H9 (cell line): ENCODE results near the gene MRPL16. TPM values are rescaled to one million over a fixed set of nuclear protein-coding genes. Genes with fewer than 3 reads are reported as not detected.

ENCODE experiments used
- DNase-seq: peaks from one replicate; pipeline ENCODE4 v3.0.0-alpha.2; 2017
- H2AFZ ChIP-seq: one replicate; pipeline ENCODE4 v1.6.1; 2013; ENCODE audit warnings: mild to moderate bottlenecking, low read length, control low read depth, moderate library complexity
- H2AK5ac ChIP-seq: 2 replicates; pipeline ENCODE4 v1.6.1; 2013; ENCODE audit warnings: low read length, control low read depth, mixed read lengths; ENCODE audit not compliant: insufficient read length
- H2BK120ac ChIP-seq: one replicate; pipeline ENCODE4 v1.6.1; 2013; ENCODE audit warnings: low read depth, mild to moderate bottlenecking, low read length, control low read depth, inconsistent platforms; ENCODE audit not compliant: poor library complexity, severe bottlenecking
- H2BK12ac ChIP-seq: 2 replicates; pipeline ENCODE4 v1.6.1; 2013; ENCODE audit warnings: low read length, control low read depth, mixed read lengths, low read depth; ENCODE audit not compliant: insufficient read length
- H2BK15ac ChIP-seq: 2 replicates; pipeline ENCODE4 v1.6.1; 2013; ENCODE audit warnings: low read depth, low read length, control low read depth
- H2BK20ac ChIP-seq: one replicate; pipeline ENCODE4 v1.6.1; 2013; ENCODE audit warnings: low read depth, mild to moderate bottlenecking, low read length, control low read depth, inconsistent platforms; ENCODE audit not compliant: poor library complexity, severe bottlenecking
- H2BK5ac ChIP-seq: 2 replicates; pipeline ENCODE4 v1.6.1; 2013; ENCODE audit warnings: low read length, control low read depth, mixed read lengths; ENCODE audit not compliant: insufficient read length
- H3K14ac ChIP-seq: 2 replicates; pipeline ENCODE4 v1.6.1; 2013; ENCODE audit warnings: low read length, control low read depth; ENCODE audit not compliant: insufficient read depth
- H3K18ac ChIP-seq: 2 replicates; pipeline ENCODE4 v1.6.1; 2013; ENCODE audit warnings: low read depth, mild to moderate bottlenecking, mixed read lengths, low read length, control low read depth; ENCODE audit not compliant: insufficient read length
- H3K23ac ChIP-seq: 2 replicates; pipeline ENCODE4 v1.6.1; 2013; ENCODE audit warnings: low read length, control low read depth, mixed read lengths, low read depth; ENCODE audit not compliant: insufficient read length
- H3K23me2 ChIP-seq: 2 replicates; pipeline ENCODE4 v1.6.1; 2013; ENCODE audit warnings: low read depth, mild to moderate bottlenecking, mixed read lengths, low read length, control low read depth; ENCODE audit not compliant: insufficient read length, poor library complexity, severe bottlenecking
- H3K27ac ChIP-seq: 2 replicates; pipeline ENCODE4 v1.5.1; 2013; ENCODE audit warnings: low read length, control low read depth, mixed read lengths, low read depth; ENCODE audit not compliant: insufficient read length
- H3K27me3 ChIP-seq: 2 replicates; pipeline ENCODE4 v1.6.1; 2013; ENCODE audit warnings: low read length, control low read depth, inconsistent platforms; ENCODE audit not compliant: insufficient read depth
- H3K4ac ChIP-seq: 2 replicates; pipeline ENCODE4 v1.6.1; 2013; ENCODE audit warnings: low read depth, mild to moderate bottlenecking, control low read depth, inconsistent platforms, low read length, moderate library complexity
- H3K4me1 ChIP-seq: 2 replicates; pipeline ENCODE4 v1.6.1; 2013; ENCODE audit warnings: low read length, control low read depth, inconsistent platforms; ENCODE audit not compliant: insufficient read depth
- H3K4me2 ChIP-seq: 2 replicates; pipeline ENCODE4 v1.6.1; 2013; ENCODE audit warnings: low read length, control low read depth, mixed read lengths; ENCODE audit not compliant: insufficient read length, insufficient read depth
- H3K56ac ChIP-seq: 2 replicates; pipeline ENCODE4 v1.6.1; 2013; ENCODE audit warnings: low read depth, mild to moderate bottlenecking, mixed read lengths, low read length, control low read depth; ENCODE audit not compliant: insufficient read length
- H3K79me1 ChIP-seq: 2 replicates; pipeline ENCODE4 v1.6.1; 2013; ENCODE audit warnings: low read depth, mild to moderate bottlenecking, moderate library complexity, low read length, control low read depth, inconsistent platforms; ENCODE audit not compliant: insufficient read depth, poor library complexity, severe bottlenecking
- H3K79me2 ChIP-seq: 2 replicates; pipeline ENCODE4 v1.6.1; 2013; ENCODE audit warnings: low read length, control low read depth, inconsistent platforms; ENCODE audit not compliant: insufficient read depth
- H3K9ac ChIP-seq: 2 replicates; pipeline ENCODE4 v1.6.1; 2013; ENCODE audit warnings: low read length, control low read depth, mixed read lengths; ENCODE audit not compliant: insufficient read length; ENCODE audit errors: extremely low read depth
- H3K9me3 ChIP-seq: one replicate; pipeline ENCODE4 v1.6.1; 2013; ENCODE audit warnings: low read depth, low read length, inconsistent platforms; ENCODE audit not compliant: control insufficient read depth
- H3T11ph ChIP-seq: one replicate; pipeline ENCODE4 v1.6.1; 2013; ENCODE audit warnings: mild to moderate bottlenecking, low read length, control low read depth, inconsistent platforms
- H4K20me1 ChIP-seq: one replicate; pipeline ENCODE4 v1.6.1; 2013; ENCODE audit not compliant: control insufficient read depth, insufficient read length, insufficient read depth
- H4K5ac ChIP-seq: 2 replicates; pipeline ENCODE4 v1.6.1; 2013; ENCODE audit warnings: low read depth, mild to moderate bottlenecking, mixed read lengths, low read length, control low read depth; ENCODE audit not compliant: insufficient read length
- H4K8ac ChIP-seq: replicated peaks from 2 replicates; pipeline ENCODE4 v1.6.1; 2013; ENCODE audit warnings: low read length, control low read depth, mixed read lengths, low read depth; ENCODE audit not compliant: insufficient read length
- H4K91ac ChIP-seq: 2 replicates; pipeline ENCODE4 v1.6.1; 2013; ENCODE audit warnings: low read depth, mild to moderate bottlenecking, moderate library complexity, mixed read lengths, low read length, control low read depth; ENCODE audit not compliant: insufficient read length
- H3K27ac Mint-ChIP-seq, 3 experiments: 2 replicates in 2 of 3; 3 replicates in 1 of 3; pipeline ENCODE4 v1.8.0; 2020 to 2021; ENCODE audit warnings: mixed read lengths in 3 of 3, mild to moderate bottlenecking in 1 of 3, moderate library complexity in 1 of 3
- H3K27me3 Mint-ChIP-seq: 2 replicates; pipeline ENCODE4 v1.8.0; 2021; ENCODE audit warnings: low read depth, mild to moderate bottlenecking, moderate library complexity, mixed read lengths
- H3K36me3 Mint-ChIP-seq, 3 experiments: 2 replicates in 2 of 3; 3 replicates in 1 of 3; pipeline ENCODE4 v1.8.0; 2020 to 2021; ENCODE audit warnings: low read depth in 3 of 3, mixed read lengths in 3 of 3; ENCODE audit not compliant: insufficient read depth in 1 of 3
- H3K4me1 Mint-ChIP-seq, 2 experiments: 2 replicates each; pipeline ENCODE4 v1.8.0; 2020; ENCODE audit warnings: mixed read lengths in 2 of 2
- H3K4me3 Mint-ChIP-seq, 2 experiments: 2 replicates in 1 of 2; 3 replicates in 1 of 2; pipeline ENCODE4 v1.8.0; 2020 to 2021; ENCODE audit warnings: mild to moderate bottlenecking in 2 of 2, mixed read lengths in 2 of 2, moderate library complexity in 1 of 2
- H3K9me3 Mint-ChIP-seq, 2 experiments: 2 replicates in 1 of 2; 3 replicates in 1 of 2; pipeline ENCODE4 v1.8.0; 2020; ENCODE audit warnings: mild to moderate bottlenecking in 2 of 2, mixed read lengths in 2 of 2, moderate library complexity in 1 of 2
- WGBS: extraction: QIAGEN DNeasy Blood & Tissue Kit; methylation state at CpG from one replicate; pipeline ENCODE4 v1.1.7; 2013; ENCODE audit warnings: missing lambda C conversion rate, low lambda C conversion rate, mixed read lengths; ENCODE audit not compliant: insufficient read length; ENCODE audit errors: extremely low coverage; 5-methylcytosine and 5-hydroxymethylcytosine counted together
- total RNA-seq: library from RNA; stranded (reverse); gene quantifications from 2 replicates; pipeline ENCODE4 v1.2.1, GENCODE V29; 2021
- TF ChIP-seq, protein P1 (sequence below): fragments of 200-600 bp; sonication (generic); conservative IDR thresholded peaks from 3 replicates; pipeline ENCODE4 v1.8.0; 2021; ENCODE audit warnings: antibody characterized with exemption, mild to moderate bottlenecking

MRPL16 gene
- total RNA-seq, 1 experiment from 2014 or later = 87.1 TPM

DNA sequence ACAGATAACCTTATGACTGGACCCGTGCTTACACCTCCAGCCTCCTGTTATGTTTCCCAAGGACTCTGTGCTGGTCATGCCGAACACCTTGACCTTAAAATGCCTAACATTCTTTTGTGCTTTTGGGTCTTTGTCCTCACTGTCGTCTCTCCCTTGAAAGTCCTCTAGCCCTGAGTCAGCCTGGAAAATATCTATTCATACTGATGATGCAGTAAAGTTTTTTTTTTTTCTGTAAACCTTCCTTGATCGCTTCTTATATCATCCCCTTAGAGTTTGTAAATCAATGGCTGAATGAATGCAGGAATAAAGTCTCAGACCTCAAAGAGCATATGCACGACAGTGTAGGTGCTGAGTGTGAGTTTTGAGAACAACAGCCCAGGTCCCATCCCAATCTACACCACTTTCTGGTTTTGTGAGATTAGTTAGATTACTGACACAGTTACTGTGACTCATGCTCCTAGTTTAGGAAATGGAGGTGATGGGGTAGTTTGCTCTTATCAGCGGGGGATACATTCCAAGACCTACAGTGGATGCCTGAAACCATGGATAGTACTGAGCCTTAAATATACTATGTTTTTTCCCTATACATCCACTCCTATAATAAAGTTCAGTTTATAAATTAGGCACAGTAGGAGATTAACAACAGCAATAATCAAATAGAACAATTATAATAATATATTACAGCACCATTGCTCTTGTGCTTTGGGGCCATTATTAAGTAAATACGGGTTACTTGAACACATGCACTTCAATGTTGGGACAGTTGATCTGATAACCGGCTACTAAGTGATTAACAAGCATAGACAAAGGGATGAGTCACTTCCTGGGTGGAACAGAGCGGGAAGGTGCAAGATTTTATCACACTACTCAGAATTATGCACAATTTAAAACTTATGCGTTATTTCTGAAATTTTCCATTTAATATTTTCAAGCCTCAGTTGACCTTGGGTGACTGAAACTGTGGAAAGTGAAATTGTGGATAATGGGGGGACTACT lies 47.2 kb upstream of the MRPL16 start:
- Mint-ChIP-seq H3K27me3 (no peaks in the 10 kb centered on the region), H3K9me3 (no peaks in the 10 kb centered on the region), H3K27ac (peak overlapping the region; percentile 1 to 21 (median 19); a peak in 2 of 7 replicates), H3K4me1 (peaks cover 8 to 14% of the 10 kb centered on the region in 2 experiments), H3K36me3 (no peaks in the 10 kb centered on the region), H3K4me3 (no peak overlapping the region)
- no peak overlapping the region for H3K56ac ChIP-seq
- no peak overlapping the region for H4K5ac ChIP-seq
- H2BK12ac ChIP-seq = no peak overlapping the region
- H3K27ac ChIP-seq = no peak overlapping the region
- H3K9me3 ChIP-seq = no peaks in the 10 kb centered on the region
- H3K18ac ChIP-seq = no peak overlapping the region
- H3K79me1 ChIP-seq = no peaks in the 10 kb centered on the region
- no peak overlapping the region for H4K91ac ChIP-seq
- DNase-seq = no peak
- WGBS = no CpG with 5 or more reads among the region's 10 CpGs
- no peak overlapping the region for H3T11ph ChIP-seq
- H4K20me1 ChIP-seq = no peaks in the 10 kb centered on the region
- H3K4ac ChIP-seq = no peak overlapping the region
- peak overlapping the region; percentile 18 for H2AK5ac ChIP-seq
- no peak overlapping the region for H3K14ac ChIP-seq
- no peak overlapping the region for H2BK120ac ChIP-seq
- H2BK5ac ChIP-seq = no peak overlapping the region
- no peaks in the 10 kb centered on the region for H3K23me2 ChIP-seq
- no peak overlapping the region for H2AFZ ChIP-seq
- no peaks in the 10 kb centered on the region for H3K27me3 ChIP-seq
- H3K79me2 ChIP-seq = no peaks in the 10 kb centered on the region
- no peak overlapping the region for H4K8ac ChIP-seq
- no peak overlapping the region for H3K23ac ChIP-seq
- TF ChIP-seq, protein P1, sequence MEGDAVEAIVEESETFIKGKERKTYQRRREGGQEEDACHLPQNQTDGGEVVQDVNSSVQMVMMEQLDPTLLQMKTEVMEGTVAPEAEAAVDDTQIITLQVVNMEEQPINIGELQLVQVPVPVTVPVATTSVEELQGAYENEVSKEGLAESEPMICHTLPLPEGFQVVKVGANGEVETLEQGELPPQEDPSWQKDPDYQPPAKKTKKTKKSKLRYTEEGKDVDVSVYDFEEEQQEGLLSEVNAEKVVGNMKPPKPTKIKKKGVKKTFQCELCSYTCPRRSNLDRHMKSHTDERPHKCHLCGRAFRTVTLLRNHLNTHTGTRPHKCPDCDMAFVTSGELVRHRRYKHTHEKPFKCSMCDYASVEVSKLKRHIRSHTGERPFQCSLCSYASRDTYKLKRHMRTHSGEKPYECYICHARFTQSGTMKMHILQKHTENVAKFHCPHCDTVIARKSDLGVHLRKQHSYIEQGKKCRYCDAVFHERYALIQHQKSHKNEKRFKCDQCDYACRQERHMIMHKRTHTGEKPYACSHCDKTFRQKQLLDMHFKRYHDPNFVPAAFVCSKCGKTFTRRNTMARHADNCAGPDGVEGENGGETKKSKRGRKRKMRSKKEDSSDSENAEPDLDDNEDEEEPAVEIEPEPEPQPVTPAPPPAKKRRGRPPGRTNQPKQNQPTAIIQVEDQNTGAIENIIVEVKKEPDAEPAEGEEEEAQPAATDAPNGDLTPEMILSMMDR = no peak
- H2BK15ac ChIP-seq = no peak overlapping the region
- no peak overlapping the region for H3K9ac ChIP-seq
- H2BK20ac ChIP-seq = no peak overlapping the region
- no peak overlapping the region for H3K4me2 ChIP-seq
- H3K4me1 ChIP-seq = peaks cover 3% of the 10 kb centered on the region; the same call in 1 of the 2 replicates
